Measurements from ENCODE around the gene ARMC8.

DNA sequence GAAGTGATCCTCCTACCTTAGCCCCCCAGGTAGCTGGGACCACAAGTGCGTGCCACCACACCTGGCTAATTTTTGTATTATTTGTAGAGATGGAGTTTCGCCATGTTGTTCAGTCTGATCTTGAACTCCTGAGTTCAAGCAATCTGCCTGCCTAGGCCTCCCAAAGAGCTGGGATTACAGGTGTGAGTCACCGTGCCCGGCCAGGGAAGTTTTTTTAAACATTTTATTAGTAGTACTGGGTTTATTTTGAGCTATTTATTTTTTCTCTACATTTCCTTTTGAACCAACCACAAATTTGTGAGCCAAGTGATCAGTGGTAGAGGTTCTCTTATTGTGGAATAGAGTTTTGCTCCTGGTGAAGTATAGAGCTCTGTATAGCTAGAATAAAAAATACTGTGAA is 33.7 kb downstream of the ARMC8 start:
- TF ChIP-seq, protein P1, sequence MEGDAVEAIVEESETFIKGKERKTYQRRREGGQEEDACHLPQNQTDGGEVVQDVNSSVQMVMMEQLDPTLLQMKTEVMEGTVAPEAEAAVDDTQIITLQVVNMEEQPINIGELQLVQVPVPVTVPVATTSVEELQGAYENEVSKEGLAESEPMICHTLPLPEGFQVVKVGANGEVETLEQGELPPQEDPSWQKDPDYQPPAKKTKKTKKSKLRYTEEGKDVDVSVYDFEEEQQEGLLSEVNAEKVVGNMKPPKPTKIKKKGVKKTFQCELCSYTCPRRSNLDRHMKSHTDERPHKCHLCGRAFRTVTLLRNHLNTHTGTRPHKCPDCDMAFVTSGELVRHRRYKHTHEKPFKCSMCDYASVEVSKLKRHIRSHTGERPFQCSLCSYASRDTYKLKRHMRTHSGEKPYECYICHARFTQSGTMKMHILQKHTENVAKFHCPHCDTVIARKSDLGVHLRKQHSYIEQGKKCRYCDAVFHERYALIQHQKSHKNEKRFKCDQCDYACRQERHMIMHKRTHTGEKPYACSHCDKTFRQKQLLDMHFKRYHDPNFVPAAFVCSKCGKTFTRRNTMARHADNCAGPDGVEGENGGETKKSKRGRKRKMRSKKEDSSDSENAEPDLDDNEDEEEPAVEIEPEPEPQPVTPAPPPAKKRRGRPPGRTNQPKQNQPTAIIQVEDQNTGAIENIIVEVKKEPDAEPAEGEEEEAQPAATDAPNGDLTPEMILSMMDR (IDR thresholded peaks at IDR 0.05): no peak
- TF ChIP-seq POLR2A (IDR thresholded peaks at IDR 0.05): no peak
